Measurements from ENCODE around the gene NUP50. TPM values are rescaled to one million over a fixed set of nuclear protein-coding genes. Genes with fewer than 3 reads are reported as not detected.

NUP50 gene
- total and polyA plus RNA-seq, 2 of the 13 experiments (the other 11 are each of a cell fraction or from before 2014, with no cell fraction given), result 14.2 to 52.4 TPM

DNA sequence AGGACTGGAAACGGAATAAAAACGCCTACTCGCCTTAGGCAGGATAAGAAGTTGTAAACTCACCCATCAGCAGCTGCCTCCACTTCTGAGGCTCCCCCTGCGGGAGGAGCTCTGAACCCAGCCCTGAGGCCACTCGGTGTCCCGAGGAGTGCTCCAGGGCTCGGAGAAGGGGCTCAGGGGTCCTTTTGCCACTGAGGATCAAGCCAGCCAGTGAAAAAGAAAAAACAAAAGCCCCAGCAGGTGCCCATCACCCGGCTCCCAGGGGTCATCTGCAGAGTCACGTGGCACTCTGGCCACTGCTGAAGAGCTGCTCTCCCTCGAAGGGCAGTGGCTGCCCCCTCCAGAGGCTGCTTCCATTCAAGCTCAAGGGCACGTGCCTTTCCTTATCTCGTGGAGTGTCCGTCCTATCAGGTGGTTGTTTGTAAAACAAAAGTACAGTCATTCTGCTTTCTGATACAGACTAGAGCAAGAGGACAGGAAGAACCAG, 29.0 kb downstream of the NUP50 start (continued):
- TF ChIP-seq, protein P1, sequence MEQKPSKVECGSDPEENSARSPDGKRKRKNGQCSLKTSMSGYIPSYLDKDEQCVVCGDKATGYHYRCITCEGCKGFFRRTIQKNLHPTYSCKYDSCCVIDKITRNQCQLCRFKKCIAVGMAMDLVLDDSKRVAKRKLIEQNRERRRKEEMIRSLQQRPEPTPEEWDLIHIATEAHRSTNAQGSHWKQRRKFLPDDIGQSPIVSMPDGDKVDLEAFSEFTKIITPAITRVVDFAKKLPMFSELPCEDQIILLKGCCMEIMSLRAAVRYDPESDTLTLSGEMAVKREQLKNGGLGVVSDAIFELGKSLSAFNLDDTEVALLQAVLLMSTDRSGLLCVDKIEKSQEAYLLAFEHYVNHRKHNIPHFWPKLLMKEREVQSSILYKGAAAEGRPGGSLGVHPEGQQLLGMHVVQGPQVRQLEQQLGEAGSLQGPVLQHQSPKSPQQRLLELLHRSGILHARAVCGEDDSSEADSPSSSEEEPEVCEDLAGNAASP (CRISPR knock-in tag; IDR thresholded peaks at IDR 0.05; ENCODE audit: borderline replicate concordance), result 0 out of 2 replicates have a peak, but pooled peaks have one; percentile 12
- TF ChIP-seq, protein P2, sequence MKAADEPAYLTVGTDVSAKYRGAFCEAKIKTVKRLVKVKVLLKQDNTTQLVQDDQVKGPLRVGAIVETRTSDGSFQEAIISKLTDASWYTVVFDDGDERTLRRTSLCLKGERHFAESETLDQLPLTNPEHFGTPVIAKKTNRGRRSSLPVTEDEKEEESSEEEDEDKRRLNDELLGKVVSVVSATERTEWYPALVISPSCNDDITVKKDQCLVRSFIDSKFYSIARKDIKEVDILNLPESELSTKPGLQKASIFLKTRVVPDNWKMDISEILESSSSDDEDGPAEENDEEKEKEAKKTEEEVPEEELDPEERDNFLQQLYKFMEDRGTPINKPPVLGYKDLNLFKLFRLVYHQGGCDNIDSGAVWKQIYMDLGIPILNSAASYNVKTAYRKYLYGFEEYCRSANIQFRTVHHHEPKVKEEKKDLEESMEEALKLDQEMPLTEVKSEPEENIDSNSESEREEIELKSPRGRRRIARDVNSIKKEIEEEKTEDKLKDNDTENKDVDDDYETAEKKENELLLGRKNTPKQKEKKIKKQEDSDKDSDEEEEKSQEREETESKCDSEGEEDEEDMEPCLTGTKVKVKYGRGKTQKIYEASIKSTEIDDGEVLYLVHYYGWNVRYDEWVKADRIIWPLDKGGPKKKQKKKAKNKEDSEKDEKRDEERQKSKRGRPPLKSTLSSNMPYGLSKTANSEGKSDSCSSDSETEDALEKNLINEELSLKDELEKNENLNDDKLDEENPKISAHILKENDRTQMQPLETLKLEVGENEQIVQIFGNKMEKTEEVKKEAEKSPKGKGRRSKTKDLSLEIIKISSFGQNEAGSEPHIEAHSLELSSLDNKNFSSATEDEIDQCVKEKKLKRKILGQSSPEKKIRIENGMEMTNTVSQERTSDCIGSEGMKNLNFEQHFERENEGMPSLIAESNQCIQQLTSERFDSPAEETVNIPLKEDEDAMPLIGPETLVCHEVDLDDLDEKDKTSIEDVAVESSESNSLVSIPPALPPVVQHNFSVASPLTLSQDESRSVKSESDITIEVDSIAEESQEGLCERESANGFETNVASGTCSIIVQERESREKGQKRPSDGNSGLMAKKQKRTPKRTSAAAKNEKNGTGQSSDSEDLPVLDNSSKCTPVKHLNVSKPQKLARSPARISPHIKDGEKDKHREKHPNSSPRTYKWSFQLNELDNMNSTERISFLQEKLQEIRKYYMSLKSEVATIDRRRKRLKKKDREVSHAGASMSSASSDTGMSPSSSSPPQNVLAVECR (CRISPR knock-in tag; IDR thresholded peaks at IDR 0.05; ENCODE audit: borderline replicate concordance), result no peak; the same call in 1 of the 2 replicates
- peak; percentile 82 for TF ChIP-seq ZNF263 (CRISPR knock-in tag; IDR thresholded peaks at IDR 0.05)
- no peak for TF ChIP-seq ZNF451 (CRISPR knock-in tag; IDR thresholded peaks at IDR 0.05)
- no peak for TF ChIP-seq HNRNPUL1 (IDR thresholded peaks at IDR 0.05; ENCODE audit: low read depth, low read length)
- no peak for TF ChIP-seq ZNF12 (CRISPR knock-in tag; IDR thresholded peaks at IDR 0.05)
- no peak for TF ChIP-seq NFATC3 (CRISPR knock-in tag; IDR thresholded peaks at IDR 0.05)
- TF ChIP-seq ZKSCAN5 (CRISPR knock-in tag; IDR thresholded peaks at IDR 0.05), result no peak
- no peak for TF ChIP-seq MIER3 (CRISPR knock-in tag; IDR thresholded peaks at IDR 0.05; ENCODE audit: borderline replicate concordance)
- TF ChIP-seq MXD4 (CRISPR knock-in tag; IDR thresholded peaks at IDR 0.05), result 0 out of 2 replicates have a peak, but pooled peaks have one; percentile 30
- no peak for TF ChIP-seq FOSL1 (CRISPR knock-in tag; IDR thresholded peaks at IDR 0.05; ENCODE audit: borderline replicate concordance)
- TF ChIP-seq, protein P3, sequence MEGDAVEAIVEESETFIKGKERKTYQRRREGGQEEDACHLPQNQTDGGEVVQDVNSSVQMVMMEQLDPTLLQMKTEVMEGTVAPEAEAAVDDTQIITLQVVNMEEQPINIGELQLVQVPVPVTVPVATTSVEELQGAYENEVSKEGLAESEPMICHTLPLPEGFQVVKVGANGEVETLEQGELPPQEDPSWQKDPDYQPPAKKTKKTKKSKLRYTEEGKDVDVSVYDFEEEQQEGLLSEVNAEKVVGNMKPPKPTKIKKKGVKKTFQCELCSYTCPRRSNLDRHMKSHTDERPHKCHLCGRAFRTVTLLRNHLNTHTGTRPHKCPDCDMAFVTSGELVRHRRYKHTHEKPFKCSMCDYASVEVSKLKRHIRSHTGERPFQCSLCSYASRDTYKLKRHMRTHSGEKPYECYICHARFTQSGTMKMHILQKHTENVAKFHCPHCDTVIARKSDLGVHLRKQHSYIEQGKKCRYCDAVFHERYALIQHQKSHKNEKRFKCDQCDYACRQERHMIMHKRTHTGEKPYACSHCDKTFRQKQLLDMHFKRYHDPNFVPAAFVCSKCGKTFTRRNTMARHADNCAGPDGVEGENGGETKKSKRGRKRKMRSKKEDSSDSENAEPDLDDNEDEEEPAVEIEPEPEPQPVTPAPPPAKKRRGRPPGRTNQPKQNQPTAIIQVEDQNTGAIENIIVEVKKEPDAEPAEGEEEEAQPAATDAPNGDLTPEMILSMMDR (CRISPR knock-in tag; IDR thresholded peaks at IDR 0.05), result peak; percentile 48
- TF ChIP-seq ZNF644 (CRISPR knock-in tag; IDR thresholded peaks at IDR 0.05; ENCODE audit: low read depth), result no peak
- TF ChIP-seq NCOA2 (CRISPR knock-in tag; IDR thresholded peaks at IDR 0.05), result 0 out of 2 replicates have a peak, but pooled peaks have one; percentile 16
- peak; percentile 79 for TF ChIP-seq ZNF687 (CRISPR knock-in tag; IDR thresholded peaks at IDR 0.05)
- no peak for TF ChIP-seq TBX3 (IDR thresholded peaks at IDR 0.05; ENCODE audit: borderline replicate concordance)
- no peak for TF ChIP-seq PAF1 (CRISPR knock-in tag; IDR thresholded peaks at IDR 0.05)
- TF ChIP-seq RNF2 (conservative IDR thresholded peaks at IDR 0.05; ENCODE audit: low read depth), result no peak
